ENCODE measurements around the gene CPNE1.

CPNE1 gene

DNA sequence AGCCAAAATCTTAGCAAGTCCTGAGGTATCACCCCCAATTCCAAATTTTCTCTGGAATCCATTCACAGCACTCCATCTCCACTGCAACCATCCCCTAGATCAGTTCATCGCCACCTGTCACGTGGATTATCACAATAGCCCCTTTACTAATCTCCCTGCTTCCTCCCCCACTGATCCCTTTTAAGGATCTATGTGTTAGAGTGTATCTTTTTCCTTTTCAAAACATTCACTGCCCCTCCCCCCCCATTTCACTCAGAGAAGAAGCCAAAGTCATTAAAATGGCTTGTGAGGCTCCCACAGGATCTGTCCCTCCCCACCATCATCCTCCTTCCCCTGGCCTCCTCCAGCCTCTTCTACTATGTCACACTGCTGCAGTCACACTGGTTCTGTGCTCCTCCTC is 67.5 kb downstream of the CPNE1 start:
- DNase-seq = no peak

DNA sequence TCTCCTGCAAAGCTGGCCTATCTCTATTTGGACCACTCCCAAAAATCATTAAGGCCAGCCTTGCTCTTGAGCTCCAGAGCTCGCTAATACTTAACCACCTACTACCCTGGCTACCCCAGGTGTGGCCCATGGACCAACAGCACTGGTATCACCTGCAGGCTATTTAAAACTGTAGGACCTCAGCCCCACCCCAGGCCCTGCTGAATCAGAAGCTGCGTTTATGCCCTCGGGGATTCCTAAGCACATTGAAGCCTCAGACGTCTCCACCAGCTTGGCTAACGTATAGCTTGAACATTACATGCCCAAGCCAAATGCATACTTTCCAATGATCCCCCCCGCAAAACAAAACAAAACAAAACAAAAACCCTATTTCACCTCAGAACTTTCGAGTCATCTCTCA is 68.8 kb downstream of the CPNE1 start:
- DNase-seq = no peak

DNA sequence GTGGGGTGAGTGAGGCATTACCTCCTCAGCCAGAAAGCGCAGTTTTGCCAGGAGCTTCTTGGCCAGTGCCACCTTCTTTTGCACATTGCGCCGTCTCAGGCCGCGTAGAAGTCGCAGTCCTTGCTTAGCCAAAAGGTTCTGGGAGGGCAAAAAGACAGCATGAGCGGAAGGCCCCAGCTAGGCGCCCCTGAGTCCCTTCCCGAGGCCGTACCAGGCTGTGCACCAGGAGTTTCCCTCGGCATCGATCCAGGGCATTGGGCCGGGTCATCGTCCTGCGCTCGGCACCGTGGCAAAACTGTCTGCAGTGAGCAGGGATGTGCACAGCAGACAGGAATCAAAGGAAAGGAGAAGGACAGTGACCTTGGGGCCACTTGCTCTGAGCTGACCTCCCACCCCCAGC is 69.2 kb downstream of the CPNE1 start:
- DNase-seq = no peak

DNA sequence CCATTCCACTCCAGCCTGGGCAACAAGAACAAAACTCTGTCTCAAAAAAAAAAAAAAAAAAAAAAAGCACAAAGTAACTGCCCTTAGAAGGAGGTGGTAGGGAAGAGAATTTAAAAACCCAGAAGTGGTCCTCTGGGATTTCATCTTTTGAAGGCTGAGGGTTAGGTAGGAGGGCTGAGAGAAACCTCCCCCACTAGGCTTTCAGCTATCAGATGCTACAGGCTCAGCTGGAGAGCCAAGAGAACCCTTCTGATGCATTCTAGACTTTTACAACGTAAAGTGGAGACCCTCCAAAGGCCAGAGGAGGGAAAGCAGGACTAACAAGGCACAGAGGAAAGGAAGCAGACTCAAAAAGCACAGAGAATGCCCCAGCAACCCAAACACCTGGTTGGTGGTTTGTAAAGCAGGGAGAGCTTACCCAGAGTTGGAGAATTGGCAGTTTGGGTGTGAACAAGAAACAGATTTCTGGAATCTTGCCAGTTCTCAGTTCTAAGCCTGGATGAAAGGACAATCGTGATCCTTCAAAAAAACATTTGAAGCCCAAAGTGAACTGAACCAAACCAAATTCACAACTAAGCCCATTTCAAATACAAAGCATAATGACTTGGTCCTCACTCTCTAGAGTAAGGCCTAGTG is 72.2 kb downstream of the CPNE1 start:
- no peak for DNase-seq

DNA sequence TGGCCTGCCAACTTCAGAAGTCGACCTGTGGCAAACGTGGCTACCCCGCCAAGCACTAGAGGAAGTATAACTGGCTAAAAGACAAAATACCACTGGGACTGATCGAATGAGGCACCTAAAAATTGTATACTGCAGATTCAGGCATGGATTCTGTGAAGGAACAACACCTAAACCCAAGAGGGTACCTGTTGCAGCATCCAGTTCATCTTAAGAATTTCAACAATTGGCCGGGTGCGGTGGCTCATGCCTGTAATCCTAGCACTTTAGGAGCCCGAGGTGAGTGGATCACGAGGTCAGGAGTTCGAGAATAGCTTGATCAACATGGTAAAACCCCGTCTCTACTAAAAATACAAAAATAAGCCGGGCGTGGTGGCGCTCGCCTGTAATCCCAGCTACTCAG is 76.3 kb downstream of the CPNE1 start:
- no peak for DNase-seq

DNA sequence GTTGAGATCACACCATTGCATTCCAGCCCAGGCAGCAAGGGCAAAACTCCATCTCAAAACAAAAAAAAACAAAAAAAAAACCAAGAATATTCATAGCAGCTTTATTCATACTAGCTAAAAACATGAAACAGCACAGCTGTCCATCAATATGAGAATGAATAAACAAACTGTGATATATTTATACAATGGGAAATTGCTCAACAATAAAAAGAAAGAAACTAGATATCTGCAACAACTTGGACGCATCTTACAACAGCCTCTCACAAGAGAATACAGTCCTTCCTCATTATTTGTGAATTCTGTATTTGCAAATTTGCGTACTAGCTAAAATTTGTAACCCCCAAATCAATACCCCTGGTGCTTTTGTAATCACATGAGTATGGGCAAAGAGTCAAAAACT is 77.3 kb downstream of the CPNE1 start:
- DNase-seq = no peak

DNA sequence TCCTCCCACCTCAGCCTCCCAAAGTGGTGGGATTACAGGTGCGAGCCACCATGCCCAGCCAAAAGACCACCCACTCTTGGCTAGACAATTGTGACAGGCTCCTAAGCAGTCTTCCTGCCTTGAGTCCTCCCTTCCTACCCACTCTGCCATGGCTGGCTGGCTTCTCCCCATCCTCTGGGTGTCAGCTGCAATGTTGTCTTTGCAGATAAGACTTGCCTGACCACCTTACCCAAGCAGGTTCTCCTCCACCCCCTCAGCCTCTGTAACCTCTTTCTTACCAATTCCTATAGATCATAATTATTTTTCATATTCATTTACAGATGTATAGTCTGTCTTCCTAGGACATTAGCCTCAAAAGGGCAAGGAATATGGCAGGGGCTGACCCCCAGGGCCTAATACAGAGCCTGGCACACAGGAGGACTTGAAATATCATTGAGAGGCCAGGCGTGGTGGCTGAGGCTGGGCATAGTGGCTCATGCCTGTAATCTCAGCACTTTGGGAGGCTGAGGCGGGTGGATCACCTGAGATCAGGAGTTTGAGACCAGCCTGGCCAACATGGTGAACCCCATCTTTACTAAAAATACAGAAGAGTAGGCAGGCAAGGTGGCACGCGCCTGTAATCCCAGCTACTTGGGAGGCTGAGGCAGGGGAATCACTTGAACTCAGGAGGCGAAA is 77.8 kb downstream of the CPNE1 start:
- DNase-seq = no peak

DNA sequence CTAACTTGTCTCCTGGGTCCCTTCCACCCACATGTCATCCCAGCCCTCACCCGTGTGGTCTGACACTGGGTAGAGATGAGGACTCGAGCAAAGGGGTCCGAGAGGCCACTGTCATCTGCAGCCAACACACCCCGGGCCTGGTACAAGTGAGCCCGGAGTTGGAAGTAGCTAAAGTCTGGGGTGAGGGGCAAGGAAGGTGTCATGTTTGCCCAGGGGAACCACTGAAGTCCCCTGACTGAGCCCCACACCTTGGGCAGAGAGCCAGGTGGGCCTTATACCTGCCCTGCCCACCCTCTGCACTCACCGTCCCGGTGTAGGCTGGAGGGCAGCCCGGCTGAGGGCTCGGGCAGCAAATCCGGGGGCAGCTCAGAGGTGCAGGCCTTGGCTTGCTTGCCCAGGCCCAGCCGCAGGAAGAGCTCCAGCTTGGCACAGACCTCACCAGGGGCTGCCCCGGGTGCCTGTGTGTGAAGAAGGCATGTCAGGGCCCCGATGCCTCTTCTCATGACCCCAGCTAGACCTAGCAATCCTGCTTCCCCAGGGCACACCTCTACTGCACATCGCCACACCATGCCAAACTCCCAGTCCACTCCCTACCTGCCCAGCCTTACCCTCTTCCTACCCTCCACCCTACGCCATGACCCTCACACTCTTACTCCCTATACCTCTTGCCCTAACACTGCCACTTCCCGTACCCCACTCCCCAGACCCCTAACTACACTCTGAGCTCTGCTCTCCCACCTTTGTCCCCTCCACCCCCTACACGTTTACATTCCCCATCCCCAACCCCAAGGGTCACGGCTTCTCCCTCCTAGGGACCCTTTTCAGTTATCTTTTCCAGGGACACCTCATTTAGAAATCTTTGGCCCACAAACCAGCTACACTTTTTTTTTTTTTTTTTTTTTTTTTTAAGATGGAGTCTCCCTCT is 80.8 kb downstream of the CPNE1 start:
- no peak for DNase-seq

DNA sequence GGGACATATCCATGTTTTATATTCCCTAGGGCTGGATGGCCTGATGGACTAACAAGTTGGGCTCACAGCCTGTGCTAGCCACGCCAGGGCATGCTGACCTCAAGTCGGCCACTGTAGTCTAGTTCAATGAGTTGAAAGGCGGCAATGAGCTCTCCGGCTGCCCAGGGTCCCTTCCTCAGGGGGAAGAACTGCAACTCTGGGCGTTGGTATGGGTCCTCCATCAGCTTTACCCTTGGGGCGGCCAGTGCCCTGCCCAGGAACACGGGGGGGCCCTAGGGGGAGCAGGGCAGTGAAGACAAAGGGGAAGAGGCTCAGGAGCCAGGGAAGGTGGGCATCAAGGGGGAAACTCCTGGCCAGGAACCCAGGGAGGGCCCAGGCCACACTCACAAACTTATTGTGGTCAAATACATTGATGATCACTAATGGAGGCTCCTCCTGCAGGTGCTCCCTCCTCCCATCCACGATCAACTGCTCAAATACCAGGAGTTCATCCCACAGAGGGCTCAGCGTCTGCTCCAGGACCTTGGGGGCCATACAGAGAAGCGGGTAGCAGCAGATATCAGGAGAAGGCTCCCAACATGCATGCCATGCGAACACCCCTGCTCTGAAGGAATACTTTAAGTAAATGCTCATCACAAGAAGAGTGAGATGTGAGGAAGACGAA is 81.8 kb downstream of the CPNE1 start:
- DNase-seq = no peak

DNA sequence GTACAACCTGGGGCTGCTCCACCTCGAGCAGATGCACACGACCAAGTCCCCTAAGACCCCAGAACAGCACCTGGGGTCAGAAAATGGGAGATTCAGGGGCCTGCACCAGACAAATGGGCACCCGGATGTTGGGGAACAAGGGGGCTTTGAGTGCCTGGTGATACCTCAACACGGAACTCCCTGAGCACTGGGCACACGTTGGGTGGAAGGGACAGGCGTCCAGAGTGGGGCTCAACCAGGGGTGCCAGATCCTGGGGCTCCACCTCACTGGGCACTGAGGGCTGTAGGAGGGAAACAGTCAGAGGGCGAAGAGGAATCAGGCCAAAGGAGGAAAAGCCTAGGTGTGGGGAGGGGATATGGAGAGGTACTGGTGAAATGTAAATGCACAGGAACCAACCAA is 82.6 kb downstream of the CPNE1 start:
- DNase-seq = no peak

DNA sequence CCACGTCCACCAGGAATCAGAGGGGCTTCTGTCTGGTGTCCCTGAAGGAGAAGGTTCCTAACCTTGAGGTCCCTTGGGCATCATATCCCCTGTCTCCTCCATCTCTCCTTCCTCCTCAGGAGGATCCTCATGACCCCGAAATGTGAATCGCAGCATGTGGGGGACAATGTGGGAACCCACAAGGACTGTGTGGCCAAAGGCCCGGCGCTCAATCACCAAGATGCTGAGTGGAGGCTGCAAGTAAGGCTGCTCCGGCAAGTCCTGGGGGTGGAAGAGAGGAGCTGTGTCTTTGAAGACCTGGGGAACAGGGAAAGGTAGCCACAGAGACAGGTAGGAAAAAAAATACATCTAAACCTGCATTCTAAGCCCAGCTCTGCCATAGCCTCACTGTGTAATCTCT is 85.5 kb downstream of the CPNE1 start:
- no peak for DNase-seq

DNA sequence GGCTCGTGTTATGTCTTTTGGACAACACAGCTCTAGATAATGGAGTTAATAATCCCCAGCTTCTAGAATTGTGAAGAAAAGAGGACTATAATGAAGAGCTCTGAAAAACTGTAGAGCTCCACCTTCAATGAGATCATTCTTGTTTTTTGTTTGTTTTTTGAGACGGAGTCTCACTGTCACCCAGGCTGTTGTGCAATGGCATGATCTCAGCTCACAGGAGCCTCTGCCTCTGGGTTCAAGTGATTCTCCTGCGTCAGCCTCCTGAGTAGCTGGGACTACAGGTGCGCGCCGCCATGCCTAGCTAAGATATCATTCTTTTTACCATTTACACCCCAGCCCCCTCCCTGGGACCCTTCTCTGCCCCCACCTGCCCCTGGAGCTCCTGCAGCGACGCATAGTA is 86.2 kb downstream of the CPNE1 start:
- no peak for DNase-seq

DNA sequence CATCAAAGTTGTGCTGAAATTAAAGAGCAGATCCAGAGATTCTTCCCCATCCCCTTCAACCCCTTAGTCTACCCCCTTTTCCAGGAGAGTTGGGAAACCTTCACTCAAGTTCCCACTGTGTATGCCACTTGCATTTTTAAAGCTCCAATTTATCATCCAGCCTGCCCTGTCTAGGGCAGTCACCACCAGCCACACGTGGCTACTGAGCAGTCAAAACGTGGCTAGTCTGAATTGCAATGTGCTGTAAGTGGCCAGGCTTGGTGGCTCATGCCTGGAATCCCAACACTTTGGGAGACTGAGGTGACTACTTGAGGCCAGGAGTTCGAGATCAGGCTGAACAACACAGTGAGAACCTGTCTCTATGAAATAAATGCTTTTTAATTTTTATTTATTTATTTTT is 87.9 kb downstream of the CPNE1 start:
- no peak for DNase-seq
